DMS53 treated with DMSO at 0.1 percent for 48 hours (cell line): ENCODE data around the gene PODNL1.

Experiments used
- DNase-seq: peaks from one replicate; lab custom pipeline; 2025; ENCODE audit not compliant: unreplicated experiment; lab: John Stamatoyannopoulos, UW

PODNL1 gene, protein sequence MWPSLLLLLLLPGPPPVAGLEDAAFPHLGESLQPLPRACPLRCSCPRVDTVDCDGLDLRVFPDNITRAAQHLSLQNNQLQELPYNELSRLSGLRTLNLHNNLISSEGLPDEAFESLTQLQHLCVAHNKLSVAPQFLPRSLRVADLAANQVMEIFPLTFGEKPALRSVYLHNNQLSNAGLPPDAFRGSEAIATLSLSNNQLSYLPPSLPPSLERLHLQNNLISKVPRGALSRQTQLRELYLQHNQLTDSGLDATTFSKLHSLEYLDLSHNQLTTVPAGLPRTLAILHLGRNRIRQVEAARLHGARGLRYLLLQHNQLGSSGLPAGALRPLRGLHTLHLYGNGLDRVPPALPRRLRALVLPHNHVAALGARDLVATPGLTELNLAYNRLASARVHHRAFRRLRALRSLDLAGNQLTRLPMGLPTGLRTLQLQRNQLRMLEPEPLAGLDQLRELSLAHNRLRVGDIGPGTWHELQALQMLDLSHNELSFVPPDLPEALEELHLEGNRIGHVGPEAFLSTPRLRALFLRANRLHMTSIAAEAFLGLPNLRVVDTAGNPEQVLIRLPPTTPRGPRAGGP

GRCh38 chr19:13938301-13939064 is at the start of gene PODNL1:
Gene PODNL1 (minus strand): TSS chr19:13938417. CDS start chr19:13938181, 236 bp downstream.
- no peak for DNase-seq

GRCh38 chr19:13987101-13987890 is 49.1 kb upstream of the PODNL1 start:
- no peak for DNase-seq

DNA sequence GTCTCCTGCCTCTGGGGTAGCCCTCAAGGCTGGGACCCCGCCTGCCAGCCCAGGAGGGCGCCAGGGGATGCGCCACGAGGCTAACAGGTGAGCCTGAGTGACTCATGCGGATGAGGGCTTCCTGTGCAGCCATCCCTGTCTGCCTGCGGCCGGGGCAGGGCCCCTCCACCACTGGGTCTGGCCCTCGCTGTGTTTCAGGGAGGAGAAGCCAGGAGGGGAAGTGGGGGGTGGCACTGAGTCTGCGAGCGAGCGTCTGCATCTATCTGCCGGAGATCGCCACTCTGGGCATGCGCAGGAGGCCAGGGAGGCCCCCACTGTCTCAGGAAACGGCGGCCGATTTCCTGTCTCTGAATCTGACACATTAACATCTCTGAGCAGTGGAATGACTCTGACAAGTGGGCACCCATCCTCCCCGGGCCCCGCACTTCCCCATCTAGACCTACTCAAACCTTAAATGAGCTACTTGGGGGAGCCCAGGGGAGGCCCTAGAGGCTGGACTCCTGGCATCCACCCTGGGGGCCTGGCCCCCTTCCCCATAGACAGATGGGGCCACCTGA is 48.2 kb upstream of the PODNL1 start:
- DNase-seq = peak; percentile 87

- DNase-seq = peak; percentile 38
Observed at GRCh38 chr19:13985771-13986347, 47.6 kb upstream of the PODNL1 start.

DNA sequence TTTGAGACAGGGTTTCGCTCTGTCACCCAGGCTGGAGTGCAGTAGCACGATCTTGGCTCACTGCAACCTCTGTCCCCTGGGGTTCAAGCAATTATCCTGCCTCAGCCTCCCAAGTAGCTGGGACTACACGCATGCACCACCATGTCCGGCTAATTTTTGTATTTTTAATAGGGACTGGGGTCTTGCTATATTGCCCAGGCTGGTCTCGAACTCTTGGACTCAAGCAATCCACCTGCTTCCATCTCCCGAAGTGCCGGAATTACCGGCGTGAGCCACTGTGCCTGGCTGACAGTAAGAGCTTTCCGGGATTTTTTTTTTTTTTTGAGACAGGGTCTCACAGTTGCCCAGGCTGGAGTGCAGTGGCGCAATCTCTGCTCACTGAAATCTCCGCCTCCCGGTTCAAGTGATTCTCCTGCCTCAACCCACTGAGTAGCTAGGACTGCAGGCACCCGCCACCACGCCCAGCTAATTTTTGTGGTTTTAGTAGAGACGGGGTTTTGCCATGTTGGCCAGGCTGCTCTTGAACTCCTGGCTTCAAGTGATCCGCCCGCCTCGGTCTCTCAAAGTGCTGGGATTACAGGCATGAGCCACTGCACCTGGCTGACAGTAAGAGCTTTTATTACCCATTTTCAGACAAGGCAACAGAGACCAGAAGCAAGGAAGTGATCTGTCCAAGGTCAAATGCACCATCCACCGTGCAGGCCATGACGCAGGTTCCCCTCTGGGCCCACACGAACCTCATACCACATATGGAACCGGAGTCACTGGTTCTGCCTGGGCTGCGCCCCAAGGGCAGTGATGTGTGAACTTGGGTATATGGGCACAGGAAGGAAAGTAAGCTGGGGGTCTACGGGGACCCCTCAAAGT is 46.9 kb upstream of the PODNL1 start:
- DNase-seq = no peak

DNA sequence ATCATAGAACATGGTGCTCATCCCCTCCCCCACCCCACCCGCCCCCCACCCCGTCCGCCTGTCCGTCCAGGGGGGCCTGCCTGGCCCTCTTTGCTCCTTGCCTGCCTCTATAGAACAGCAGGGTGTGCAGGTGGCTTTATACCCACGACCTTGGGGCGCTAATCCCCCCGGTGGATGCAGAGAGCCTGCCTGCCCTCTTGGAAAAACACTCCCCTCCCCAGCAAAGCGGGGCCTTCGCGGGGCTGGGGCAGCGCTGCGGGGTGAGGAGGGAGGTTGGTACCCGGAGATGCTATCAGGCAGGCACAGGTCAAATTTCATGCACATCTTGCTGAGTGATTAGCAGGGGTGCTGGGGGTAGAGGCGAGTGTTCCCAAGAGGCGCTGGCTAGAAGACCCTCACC is 46.0 kb upstream of the PODNL1 start:
- DNase-seq = no peak

DNA sequence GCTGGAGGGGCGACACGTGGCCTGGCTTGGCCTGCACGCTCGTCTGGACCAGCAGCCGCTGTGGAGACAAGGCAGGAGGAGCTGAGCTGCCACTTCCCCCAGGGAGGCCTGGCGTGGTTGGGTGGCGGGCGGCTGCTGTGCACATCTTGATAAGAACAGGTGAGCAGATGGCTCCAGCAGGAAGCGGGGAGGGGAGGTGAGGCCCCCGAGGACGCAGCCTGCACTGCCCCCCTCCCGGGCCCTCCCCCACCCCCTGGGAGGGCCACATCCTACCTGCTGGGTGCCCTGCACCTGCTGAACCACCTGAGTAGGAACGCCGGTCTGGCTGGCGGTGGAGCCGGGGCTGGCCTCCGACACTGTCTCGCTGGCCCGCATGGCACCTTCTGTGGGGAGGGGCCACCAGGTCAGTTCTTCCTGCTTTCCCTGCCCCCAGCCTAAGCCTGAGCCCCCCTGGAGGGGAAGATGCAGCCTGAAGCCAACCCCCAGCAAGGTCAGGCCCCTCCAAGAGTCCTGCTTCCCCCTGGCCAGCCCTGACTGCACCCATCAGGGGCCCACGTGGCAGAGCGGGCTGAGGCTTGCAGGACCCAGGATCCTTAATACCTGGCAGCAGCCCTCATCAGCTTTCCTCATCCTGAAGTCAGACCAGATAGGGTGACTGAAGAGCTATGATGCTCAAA is 45.1 kb upstream of the PODNL1 start:
- DNase-seq = peak; percentile 69

DNA sequence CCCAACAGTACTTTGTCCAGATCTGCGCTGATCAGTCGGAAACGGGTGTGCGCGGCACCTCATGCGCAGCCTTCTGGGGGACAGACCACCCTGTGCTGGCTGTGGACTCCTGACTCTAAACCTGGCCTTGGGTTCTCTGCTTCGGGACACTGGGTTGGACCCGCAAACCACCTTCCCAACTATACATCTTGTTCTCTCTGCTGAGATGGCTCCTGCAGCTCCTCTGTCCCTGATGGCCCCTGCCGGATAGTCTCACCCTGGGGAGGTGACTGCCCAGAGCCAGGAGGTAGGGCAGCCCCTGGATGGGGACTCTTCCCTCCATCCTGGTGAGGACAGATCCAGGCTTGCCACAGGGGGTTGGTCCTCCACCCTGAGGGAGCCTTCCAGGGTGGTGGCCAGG is 44.6 kb upstream of the PODNL1 start:
- DNase-seq = no peak

DNA sequence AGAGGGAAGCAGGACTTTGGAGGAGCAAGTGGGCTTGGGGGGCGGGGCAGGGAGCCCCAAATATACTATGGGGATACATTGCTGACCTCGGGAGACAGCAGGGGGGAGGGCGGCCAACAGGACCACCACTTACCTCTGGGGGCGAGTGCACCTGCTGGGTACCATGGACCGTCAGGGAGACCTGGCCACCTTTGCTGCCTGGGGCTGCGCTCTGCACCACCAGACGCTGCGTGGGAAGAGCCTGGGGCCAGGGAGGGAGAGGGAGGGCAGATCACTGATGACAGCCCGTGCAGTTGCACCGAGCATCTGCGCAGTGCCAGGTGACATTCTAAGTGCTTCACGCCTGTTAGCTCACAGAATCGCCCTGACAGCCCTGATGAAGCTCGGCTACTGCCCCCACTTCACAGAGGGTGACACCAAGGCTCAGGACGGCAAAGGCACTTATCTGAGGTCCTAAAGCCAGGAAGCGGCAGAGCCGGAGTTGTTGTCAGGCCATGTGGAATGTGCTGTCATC is 43.8 kb upstream of the PODNL1 start:
- no peak for DNase-seq

DNA sequence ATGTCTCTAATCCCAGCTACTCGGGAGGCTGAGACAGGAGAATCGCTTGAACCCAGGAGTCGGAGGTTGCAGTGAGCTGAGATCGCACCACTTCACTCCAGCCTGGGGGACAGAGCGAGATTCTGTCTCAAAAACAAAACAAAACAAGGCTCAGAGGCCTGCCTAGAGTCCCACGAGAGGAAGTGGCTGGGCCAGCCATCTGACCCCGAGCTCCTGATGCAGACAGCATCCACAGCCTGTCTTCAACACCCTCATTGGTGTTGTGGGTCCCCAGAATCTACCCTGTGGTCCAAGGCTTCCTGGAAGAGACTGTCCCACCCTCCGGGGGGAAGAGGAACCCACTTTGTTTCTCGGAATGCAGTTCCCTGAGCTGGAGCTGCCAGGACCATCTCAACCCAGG is 43.2 kb upstream of the PODNL1 start:
- no peak for DNase-seq

DNA sequence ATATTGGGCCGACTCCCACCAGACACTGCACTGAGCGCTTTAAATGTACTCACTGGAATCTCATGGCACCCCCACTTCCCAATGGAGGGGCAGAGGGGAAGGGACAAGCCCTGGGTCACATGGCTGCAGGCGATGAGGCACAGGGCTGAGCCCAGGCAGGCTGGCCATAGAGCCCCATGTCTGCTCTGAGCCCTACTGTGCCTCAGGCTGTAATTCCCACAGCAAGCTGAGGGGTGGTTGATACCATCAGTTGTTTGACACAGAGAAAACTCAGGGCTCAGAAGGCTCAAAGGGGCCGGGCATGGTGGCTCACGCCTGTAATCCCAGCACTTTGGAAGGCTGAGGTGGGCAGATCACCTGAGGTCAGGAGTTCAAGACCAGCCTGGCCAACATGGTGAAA is 42.8 kb upstream of the PODNL1 start:
- no peak for DNase-seq

DNA sequence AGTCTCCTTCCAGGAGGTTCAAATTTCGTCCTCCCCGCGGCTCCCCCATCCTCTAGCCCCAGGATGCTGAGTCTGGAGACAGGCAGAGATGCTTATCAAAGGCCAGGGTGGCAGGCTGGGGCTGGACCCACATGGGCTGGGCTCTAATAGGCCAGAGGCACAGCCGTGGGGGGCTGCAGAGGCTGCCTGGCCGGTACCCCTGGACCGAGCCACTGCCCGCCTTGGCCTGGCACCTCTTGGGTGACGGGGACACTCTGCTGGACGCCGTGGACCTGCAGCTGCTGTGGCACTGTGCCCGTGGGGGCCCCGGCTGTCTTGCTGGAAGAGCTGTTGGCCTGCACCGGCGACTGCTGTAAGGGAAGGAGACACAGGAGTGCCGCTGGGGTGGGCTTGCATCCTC is 42.1 kb upstream of the PODNL1 start:
- DNase-seq = no peak

DNA sequence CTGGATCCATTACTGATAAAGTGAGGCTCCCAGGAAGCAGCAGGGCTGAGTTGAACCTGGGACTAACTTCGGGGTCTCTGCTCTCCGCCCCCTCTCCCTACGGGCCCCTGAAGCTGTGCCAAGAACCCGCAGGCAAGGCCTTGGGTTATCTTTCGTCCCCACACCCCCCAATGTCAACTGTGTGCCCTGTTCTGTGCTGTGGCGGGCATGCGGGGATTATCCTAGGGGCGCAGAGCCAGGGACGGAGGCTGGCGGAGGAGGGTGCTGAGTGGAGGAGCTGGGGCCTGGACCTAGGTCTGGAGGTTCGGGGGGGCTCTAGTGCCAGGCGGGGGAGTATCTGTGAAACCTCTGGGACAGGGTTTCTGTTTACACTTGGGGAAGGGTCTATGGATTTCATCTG is 41.5 kb upstream of the PODNL1 start:
- DNase-seq = no peak

GRCh38 chr19:13979244-13979615 is 41.0 kb upstream of the PODNL1 start:
- no peak for DNase-seq

DNA sequence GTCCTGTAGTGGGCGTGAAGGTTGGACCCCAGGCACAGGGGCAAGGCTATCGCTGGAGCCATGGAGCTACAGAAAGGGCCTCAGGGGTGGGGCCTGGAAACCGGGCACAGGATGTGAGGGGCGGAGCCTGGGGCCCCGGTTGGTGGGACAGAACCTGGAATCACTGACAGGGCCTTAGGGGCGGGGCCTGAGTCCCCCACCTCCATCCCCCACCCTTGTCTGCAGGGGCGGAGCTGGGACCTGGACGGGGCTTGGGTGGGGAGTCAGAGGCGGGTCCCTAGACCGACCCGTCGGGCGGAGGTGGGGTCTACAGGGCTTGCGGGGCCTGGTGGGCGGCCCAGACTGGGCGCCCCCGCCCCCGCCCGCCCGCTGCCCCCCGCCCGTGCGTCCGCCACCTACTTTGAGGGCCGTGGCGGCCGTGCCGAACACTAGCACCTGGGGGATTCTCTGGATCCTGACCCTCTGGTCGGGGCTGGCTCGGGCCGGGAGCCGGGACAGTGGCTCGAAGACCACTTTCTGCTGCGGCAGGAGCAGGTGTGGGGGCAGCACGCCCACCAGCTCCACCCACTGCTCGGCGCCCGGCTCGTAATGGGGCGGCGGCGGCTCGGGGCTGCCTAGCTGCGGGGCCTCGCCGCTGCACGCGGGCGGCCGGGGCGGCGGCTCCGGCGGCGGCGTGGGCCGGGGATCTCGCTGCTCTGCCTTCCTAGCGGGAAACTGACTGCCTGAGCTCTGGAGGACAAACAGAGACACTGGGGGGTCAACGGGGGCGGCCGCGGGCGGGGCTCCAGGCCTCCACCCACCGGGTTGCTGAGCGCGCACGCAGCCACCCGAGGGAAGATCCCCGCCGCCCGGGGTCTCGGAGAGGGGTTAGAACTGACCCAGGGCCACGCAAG is 40.4 kb upstream of the PODNL1 start:
- DNase-seq = no peak

GRCh38 chr19:13977803-13978202 is 39.6 kb upstream of the PODNL1 start:
- no peak for DNase-seq

DNA sequence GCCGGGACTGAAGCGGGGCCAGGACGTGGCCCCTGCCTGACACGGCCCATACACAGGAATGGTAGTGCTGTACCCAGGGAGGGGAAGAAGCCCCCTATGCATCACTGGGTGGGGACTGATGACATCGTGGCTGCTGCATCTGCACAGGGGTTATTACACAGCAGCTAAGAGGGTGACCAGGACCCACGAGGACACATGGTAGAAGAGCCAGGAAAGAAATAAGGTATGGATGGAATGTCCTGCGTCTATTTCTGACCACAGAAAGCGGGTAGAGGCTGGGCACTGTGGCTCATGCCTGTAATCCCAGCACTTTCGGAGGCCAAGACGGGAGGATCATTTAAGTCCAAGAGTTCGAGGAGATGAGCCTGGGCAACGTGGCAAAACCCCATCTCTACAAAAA is 38.2 kb upstream of the PODNL1 start:
- no peak for DNase-seq

GRCh38 chr19:13975870-13976269 is 37.7 kb upstream of the PODNL1 start:
- no peak for DNase-seq
